ENCODE results near the gene PLEKHM2. TPM values are rescaled to one million over a fixed set of nuclear protein-coding genes. Genes with fewer than 3 reads are reported as not detected.

PLEKHM2 gene
- total RNA-seq, 1 donor from 2014 or later: 67.7 TPM

DNA sequence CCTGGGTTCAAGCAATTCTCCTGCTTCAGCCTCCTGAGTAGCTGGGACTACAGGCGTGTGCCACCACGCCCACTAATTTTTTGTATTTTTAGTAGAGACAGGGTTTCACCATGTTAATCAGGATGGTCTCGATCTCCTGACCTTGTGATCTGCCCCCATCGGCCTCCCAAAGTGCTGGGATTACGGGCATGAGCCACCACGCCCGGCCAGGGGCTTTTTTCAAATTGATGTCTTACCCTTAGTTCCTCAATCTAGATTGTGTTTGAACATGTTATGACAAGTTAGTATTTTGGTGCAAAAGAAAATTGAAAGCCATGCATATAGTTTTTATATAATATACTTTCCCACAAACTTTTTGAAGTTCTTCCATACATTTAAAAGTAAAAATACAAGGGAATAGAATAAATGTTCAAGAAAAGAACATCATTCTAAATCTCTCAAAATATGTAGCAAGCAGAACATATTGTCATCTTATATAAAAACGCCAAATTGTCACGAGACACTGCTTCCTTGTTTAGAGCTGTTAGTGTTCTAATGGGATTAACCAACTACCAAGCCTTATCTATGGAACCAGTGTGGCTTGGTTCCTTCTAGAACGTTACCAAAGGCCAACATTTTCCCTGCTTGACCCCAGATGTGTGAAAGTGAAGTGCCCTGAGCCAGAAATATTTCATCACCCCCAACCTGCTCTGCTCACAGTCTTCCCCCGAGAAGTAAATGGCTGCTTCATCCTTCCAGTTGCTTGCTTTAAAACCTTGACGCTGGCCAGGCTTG is 9.5 kb upstream of the PLEKHM2 start:
- no peak for DNase-seq (ENCODE audit: extremely low read depth, low read depth, low spot score)

GRCh38 chr1:15676010-15676409 is 8.1 kb upstream of the PLEKHM2 start:
- no peak for DNase-seq (ENCODE audit: extremely low read depth, low read depth, low spot score)

- no peak for DNase-seq (ENCODE audit: extremely low read depth, low read depth, low spot score)
Observed at GRCh38 chr1:15676688-15677661, 7.1 kb upstream of the PLEKHM2 start.

DNA sequence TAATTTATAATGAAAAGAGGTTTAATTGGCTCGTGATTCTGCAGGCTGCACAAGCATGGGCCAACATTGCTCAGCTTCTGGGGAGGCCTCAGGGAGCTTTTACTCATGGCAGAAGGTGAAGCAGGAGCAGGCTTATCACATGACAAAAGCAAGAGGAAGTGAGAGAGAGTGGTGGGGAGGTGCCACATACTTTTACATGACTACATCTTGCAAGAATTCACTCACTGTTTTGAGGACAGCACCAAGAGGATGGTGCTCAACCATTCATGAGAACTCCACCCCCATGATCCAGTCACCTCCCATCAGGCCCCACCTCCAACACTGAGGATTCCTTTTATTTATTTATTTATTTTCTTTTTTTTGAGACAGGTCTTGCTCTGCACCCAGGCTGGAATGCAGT is 5.5 kb upstream of the PLEKHM2 start:
- no peak for DNase-seq (ENCODE audit: extremely low read depth, low read depth, low spot score)

DNA sequence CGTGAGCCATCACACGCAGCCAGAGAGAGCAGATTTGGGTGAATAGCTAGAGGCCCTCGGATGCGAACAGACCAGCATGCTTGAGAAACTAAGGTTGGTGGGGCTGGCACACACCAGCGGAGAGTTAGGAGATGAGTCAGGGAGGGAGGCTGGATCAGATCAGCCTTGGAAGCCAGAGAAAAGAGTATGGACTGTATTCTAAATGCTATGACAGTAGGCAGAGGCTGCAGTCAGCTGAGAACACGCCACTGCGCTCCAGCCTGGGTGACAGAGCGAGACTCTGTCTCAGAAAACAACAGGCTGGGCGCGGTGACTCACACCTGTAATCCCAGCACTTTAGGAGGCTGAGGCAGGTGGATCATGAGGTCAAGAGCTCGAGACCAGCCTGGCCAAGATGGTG is 4.0 kb upstream of the PLEKHM2 start:
- no peak for DNase-seq (ENCODE audit: extremely low read depth, low read depth, low spot score)

DNA sequence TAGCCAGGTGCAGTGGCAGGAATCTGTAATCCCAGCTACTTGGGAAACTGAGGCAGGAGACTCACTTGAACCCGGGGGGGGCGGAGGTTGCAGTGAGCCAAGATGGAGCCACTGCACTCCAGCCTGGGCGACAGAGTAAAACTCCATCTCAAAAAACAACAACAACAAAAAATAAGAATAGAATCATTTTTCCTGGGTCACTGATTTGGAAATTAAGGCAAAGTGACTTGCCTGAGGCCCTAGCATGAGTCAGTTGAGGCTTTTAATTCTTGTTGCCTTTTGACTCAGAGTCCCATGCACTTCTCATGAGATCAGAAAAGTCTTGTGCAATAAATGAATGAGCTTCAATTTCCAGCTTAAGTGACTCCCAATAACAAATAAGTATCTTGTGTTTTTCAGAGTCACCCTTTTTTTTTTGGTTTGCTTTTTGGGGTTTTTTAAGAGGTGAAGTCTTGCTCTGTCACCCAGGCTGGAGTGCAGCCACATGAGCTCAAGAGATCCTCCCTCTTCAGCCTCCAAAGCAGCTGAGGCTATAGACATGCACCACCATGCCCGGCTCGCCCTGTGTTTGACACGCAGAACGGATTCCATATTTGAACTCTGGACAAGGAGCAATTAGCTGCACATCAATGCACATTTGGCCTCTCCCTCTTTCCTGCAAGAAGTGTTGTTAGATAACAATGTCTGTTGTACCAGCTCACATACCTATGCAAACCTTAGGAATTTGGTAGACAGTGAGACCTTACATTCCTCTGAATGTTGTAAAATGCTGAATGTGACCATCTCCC is 3.4 kb upstream of the PLEKHM2 start:
- no peak for DNase-seq (ENCODE audit: extremely low read depth, low read depth, low spot score)

DNA sequence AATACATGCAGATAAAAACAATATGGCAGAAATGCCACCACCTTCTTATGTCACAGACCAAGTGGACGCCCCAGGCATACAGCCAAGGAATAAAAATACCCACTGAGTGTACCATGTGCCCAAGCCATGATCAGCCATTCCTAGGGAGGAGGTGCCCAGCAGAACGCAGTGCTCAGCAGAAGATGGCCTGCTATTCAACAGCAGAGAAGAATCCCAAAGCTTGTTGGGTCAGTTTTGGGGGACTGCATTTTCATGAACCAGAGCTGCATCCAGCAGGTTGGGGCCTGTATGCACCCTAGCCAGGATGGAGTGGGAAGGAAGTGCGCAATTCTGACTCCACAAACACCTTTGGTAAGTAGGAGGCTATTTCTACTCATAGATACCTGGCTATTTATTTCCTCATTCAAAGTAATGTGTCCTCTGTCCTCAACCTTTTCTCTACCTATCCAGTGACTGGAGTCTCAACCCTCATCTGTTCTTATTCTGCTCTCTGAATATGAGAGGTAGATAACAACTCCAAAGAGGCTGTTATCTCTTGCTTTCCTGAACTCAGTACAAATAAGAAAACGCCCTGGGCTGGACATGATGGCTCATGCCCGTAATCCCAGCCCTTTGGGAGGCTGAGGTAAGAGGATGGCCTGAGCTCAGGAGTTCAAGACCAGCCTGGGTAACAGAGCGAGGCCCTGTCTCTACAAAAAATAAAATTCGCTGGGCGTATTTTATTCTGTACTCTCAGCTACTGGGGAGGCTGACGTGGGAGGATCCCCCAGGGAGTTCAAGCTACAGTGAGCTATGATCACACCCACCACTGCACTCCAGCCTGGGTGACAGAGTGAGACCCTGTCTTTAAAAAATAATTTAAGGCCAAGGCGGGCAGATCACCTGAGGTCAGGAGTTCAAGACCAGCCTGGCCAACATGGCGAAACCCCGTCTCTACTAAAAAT is 2.5 kb upstream of the PLEKHM2 start:
- no peak for DNase-seq (ENCODE audit: extremely low read depth, low read depth, low spot score)

- DNase-seq (ENCODE audit: extremely low read depth, low read depth, low spot score): no peak
Observed at GRCh38 chr1:15682936-15683341, 1.2 kb upstream of the PLEKHM2 start.

DNA sequence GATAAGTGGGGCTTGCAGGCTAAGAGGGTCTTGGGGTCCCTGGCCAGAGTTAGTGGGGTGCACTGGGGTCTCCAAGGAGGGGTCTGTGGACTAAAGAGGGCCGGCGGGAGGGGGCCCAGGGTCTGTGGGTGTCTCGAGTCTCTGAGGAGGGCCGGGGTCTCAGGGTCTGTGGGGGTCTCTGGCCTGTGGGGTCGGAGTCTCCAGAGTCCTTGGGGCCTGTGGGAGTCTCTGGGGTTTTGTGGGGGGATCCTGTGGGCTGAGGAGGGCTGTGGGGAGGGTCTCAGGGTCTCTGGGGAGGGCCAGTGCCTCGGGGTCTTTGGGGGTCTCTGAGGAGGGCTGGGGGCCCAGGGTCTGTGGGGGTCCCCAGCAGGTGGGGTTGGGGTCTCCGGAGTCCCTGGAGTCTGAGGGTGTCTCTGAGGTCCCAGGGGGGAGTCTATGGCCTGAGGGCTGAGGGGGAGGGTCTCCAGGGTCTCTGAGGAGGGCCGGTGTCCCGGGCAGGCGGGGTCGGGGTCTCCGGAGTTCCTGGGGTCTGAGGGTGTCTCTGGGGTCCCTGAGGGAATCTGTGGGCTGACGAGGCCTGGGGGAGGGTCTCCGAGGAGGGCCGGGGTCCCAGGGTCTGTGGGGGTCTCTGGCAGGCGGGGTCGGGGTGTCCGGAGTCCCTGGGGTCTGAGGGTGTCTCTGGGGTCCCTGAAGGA is 628 bp upstream of the PLEKHM2 start:
- DNase-seq (ENCODE audit: extremely low read depth, low read depth, low spot score): no peak

DNA sequence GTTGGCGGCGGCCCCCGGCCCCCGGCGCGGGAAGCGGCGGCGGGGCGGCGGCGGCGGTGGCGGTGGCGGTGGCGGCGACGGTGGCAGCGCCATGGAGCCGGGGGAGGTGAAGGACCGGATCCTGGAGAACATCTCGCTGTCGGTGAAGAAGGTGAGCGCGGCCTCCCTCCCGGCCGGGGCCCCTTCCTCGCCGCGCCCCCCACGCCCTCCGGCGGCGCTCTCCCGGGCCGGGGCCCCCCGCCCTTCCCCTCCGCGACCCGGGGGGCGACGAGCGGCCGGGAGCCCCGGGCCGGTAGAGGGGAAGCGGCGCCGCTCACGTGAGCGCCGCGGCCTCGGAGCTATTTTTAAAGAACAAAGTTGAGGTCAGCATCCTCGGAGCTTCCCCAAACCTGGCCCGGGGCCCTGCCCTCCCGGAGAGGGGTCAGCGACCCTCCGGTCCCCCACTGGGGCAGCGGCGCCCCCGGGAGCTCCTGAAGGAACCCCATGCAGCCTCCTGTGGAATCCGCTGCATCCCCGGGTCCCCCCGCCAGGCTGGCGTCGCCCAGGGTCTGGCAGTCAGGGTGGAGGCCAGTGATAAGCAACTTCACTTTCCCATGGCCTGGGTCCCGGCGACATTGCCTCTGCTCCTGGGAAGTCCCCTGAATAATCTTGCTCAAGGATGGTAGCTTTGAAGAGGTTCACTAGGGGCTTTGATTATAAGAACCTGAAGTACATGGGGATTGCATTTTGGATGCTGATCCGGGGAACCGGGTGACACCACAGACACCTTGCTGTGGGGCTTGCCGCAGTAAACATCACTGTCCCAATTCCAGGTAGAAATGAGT is 560 bp downstream of the PLEKHM2 start:
- DNase-seq (ENCODE audit: extremely low read depth, low read depth, low spot score): no peak

DNA sequence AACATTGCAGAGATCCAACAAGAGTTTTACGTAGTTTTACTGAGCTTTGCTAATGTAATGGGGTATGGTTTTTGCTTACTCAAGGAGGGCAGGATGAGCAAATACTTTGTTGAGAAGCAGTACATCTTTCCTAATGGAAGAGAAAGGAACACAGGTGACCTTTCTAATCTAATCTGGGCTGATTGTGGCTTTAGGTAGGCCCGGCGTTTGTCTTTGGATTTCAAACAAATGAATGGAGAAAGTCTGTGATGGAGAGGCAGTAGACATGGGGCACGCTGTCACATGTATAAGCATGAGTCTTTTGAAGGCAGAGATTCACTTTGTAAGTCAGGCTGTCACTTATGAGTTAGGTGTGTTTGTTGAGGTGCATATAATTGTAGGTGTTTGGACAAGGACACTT is 1.7 kb downstream of the PLEKHM2 start:
- DNase-seq (ENCODE audit: extremely low read depth, low read depth, low spot score): no peak

DNA sequence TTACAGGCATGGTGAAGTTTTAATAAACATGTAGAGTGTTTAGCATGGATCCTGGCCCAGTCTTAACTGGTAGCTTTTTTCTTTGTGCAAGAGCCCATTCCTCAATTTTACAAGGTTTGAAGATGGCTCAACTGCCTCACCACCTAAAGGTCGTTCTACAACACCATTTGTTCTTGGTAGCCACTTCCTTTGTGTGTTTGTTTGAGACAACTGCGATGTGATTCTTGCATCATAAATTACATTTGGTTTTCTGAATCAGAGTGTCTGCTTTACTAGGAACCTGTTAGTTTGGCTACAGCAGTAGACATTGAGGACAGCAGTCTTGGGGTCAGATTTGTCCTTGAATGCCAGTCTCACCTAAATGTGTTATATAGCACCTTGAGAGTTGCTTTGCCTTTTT is 3.3 kb downstream of the PLEKHM2 start:
- DNase-seq (ENCODE audit: extremely low read depth, low read depth, low spot score): no peak

DNA sequence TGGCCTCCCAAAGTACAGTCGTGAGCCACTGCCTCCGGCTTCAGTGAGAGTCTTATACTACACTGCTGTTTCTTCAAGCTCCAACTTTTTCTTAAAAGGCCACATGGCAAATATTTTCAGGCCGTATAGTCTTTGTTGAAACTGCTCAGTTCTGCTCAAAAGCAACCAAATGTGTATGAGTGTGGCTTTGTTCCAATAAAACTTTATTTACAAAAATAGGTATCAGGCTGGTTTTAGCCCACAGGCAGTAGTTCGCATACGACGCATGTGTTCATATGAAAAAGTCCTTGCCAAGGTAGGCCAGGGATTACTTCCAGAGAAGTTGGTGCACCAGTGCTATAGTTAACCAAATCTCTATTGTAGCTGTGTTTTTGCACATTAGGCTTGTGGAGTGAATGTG is 6.2 kb downstream of the PLEKHM2 start:
- no peak for DNase-seq (ENCODE audit: extremely low read depth, low read depth, low spot score)

DNA sequence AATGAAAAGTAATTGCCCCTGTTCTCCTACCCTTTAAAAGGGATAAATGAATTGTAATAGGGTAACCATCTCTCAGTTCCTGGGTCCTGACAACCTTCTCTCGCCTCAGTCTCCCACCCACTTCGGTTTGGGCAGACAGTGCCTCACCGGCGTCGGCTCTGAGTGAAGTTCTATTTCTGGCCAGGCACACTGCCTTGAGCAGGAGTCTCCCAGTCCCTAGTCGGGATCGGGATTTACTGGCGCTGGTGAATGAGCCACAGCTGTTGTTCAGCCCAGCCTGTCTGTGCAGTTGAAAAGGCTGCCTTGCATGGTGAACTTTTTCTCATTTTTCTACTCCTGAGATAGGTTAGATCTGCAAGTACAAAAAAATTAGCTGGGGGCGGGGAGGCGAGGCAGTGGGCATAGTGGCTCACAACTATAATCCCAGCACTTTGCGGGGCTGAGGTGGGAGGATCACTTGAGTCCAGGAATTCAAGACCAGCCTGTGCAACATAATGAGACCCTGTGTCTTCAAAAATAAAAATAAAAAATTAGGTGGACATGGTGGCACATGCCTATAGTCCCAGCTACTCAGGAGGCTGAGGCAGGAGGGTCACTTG is 7.4 kb downstream of the PLEKHM2 start:
- DNase-seq (ENCODE audit: extremely low read depth, low read depth, low spot score): no peak

- no peak for DNase-seq (ENCODE audit: extremely low read depth, low read depth, low spot score)
Observed at GRCh38 chr1:15692121-15692682, 8.1 kb downstream of the PLEKHM2 start.

DNA sequence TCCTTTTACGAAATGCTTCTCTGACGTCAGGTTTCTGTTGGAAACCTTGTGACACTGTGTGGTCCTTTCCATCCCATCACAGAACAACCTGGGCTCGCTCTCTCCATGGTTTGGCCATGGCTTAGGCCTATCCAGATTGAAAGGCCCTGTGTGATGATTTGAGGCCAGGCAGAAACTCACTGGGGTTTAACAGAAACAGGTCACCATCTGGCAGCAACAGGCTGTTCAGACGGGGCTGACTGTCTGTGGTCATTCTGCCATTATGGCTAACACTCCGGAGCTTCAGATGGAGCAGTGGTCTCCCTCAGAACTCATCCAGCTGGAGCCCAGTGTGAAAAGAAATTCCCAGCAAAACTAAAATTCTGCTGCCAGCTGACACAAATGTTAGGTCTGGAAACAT is 9.3 kb downstream of the PLEKHM2 start:
- DNase-seq (ENCODE audit: extremely low read depth, low read depth, low spot score): no peak

DNA sequence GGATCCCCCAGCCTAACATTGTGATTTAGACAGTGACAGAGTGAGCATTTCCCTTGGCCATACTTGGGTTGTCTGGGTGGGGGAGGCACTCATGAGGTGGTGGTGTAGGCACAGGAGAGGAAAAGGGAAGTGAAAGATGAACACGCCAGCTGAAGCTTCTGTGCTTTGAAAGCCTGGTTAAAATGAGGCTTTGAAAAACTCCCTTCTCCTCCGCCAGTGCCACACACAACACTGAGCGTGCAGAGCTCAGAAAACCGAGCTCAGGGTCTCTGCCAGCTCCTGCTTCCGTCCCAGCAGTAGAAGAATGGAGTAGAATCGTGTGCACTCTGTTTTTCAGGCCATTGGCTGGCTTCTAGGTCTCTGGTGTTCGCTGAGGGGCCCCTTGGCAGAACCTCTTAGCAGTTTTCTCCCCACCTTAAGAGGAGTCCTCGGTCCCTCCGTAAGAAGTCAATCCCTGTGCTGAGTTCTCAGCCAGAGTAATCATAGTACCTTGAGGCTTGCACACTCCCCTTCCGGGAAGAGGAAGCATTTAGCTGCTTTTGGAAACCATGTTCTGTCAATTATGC is 12.9 kb downstream of the PLEKHM2 start:
- DNase-seq (ENCODE audit: extremely low read depth, low read depth, low spot score): no peak
